ENCODE data around the gene USP6. TPM values are rescaled to one million over a fixed set of nuclear protein-coding genes. Genes with fewer than 3 reads are reported as not detected.

USP6 gene
- total RNA-seq, 1 experiment from 2014 or later = not detected

DNA sequence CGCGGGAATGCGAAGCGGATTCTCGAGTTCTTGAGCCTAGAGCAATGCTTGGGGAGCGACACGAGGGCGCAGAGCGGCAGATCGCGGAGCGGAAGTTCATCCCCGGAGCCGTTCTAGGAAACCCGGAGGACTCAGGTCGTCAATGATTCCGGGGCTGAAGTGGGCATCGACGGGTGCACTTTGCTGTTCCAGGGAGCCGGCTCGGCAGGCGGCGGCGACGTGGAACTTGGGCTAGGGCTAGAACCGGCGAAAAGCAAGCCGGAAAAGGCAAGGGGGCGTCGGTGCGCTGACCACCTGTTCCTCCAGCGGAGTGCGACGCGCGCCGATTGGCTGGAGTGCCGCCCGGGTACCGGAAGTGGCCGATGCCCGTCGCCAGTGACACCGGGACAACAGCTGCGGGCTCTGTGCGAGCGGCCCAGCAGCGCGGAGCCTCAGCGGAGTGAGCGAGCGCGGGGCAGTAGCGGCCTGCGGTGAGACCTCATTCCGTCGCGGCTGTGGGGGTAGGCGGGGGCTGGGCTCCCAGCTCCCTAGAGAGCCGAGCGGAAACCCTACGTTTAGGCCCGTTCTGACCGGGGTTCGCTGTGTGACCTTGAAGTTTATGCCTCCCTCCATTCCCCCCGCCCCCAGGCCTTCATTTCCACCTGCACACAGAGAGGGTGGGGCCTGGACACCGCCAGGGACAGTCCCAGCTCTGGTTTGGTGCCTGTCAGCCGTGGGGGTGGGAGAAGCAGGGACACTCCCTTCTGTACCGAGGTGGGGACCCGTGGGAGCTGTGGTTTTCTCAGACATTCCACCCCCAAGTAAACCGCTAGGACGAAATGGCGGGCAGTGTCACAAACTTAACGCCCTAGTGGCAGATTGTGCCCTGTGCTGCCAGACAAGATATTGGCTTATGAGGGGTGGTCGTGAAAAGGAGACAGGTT is 37.5 kb upstream of the USP6 start, which contains the start of gene ZFP3:
Gene ZFP3 (plus strand): TSS at position 362 of the 923 bp plus-strand sequence. CDS start 13,038 bp downstream, outside the sequence.
- DNase-seq (peak; percentile 52), ATAC-seq (peak; percentile 75)
- ChIA-PET POLR2A (ENCODE audit: unreplicated experiment) (no interaction called here), CTCF (no interaction called here)
- intact Hi-C loops (cut with micrococcal nuclease) = no loop called here
- H3K9me3 ChIP-seq (ENCODE audit: low read length) = 0 out of 2 replicates have a peak, but pooled peaks cover 5% of the 10 kb centered on the region
- H3K27ac ChIP-seq (ENCODE audit: low read length) = no peak within 1 kb of the TSS
- no peaks in the 10 kb centered on the region for H3K9me2 ChIP-seq (replicated peaks; ENCODE audit: low read length)
- no peaks in the 10 kb centered on the region; the same call in 1 of the 2 replicates for H3K4me1 ChIP-seq (ENCODE audit: insufficient read depth, low read length)
- peak within 1 kb of the TSS; percentile 84 for H3K4me2 ChIP-seq (ENCODE audit: low read length)
- H2AFZ ChIP-seq (ENCODE audit: low read length) = peak within 1 kb of the TSS; percentile 98
- H3K79me2 ChIP-seq (ENCODE audit: low read length) = no peaks in the 10 kb centered on the region
- no peaks in the 10 kb centered on the region for H3F3A ChIP-seq (ENCODE audit: low read length, unreplicated experiment)
- TF ChIP-seq EZH2phosphoT487 (IDR thresholded peaks at IDR 0.05; ENCODE audit: borderline replicate concordance, low read length) (no peak), CTCF (conservative IDR thresholded peaks at IDR 0.05; ENCODE audit: low read depth, low read length) (no peak), EZH2 (IDR thresholded peaks at IDR 0.05; ENCODE audit: low read length, unreplicated experiment) (no peak)
- H4K20me1 ChIP-seq (ENCODE audit: low read length) = no peaks in the 10 kb centered on the region
- H3K36me3 ChIP-seq (ENCODE audit: low read depth, low read length) = no peaks in the 10 kb centered on the region; the same call in 1 of the 2 replicates
- peak within 1 kb of the TSS; percentile 48 for H3K9ac ChIP-seq (ENCODE audit: low read length)
- H3K4me3 ChIP-seq (ENCODE audit: low read length) = peak within 1 kb of the TSS; percentile 72
- BruUV-seq (replicated peaks) = TSS peak; percentile 72
- no peaks in the 10 kb centered on the region for H3K27me3 ChIP-seq (ENCODE audit: low read length)

GRCh38 chr17:5080591-5080990 is 35.2 kb upstream of the USP6 start:
- Histone ChIP-seq H2AFZ (ENCODE audit: low read length) (no peak overlapping the region), H3K79me2 (ENCODE audit: low read length) (no peaks in the 10 kb centered on the region), H3K4me3 (ENCODE audit: low read length) (no peak overlapping the region), H3K9ac (ENCODE audit: low read length) (no peak overlapping the region), H3K36me3 (ENCODE audit: low read depth, low read length) (no peaks in the 10 kb centered on the region; the same call in 1 of the 2 replicates), H3F3A (ENCODE audit: low read length, unreplicated experiment) (no peaks in the 10 kb centered on the region), H3K27me3 (ENCODE audit: low read length) (no peaks in the 10 kb centered on the region), H4K20me1 (ENCODE audit: low read length) (no peaks in the 10 kb centered on the region), H3K4me2 (ENCODE audit: low read length) (no peak overlapping the region), H3K4me1 (ENCODE audit: insufficient read depth, low read length) (no peaks in the 10 kb centered on the region; the same call in 1 of the 2 replicates), H3K9me3 (ENCODE audit: low read length) (0 out of 2 replicates have a peak, but pooled peaks cover 5% of the 10 kb centered on the region), H3K9me2 (replicated peaks; ENCODE audit: low read length) (no peaks in the 10 kb centered on the region), H3K27ac (ENCODE audit: low read length) (no peak overlapping the region)
- ChIA-PET POLR2A (ENCODE audit: unreplicated experiment) (no interaction called here), CTCF (no interaction called here)
- ATAC-seq (no peak), DNase-seq (no peak)
- no peak for TF ChIP-seq CTCF (conservative IDR thresholded peaks at IDR 0.05; ENCODE audit: low read depth, low read length)
- no peak for TF ChIP-seq EZH2 (IDR thresholded peaks at IDR 0.05; ENCODE audit: low read length, unreplicated experiment)
- no peak for TF ChIP-seq EZH2phosphoT487 (IDR thresholded peaks at IDR 0.05; ENCODE audit: borderline replicate concordance, low read length)
- intact Hi-C loops (cut with micrococcal nuclease) = no loop called here
- no TSS peak for BruUV-seq (replicated peaks)
